Measurements from ENCODE around the gene ANKS1B. TPM values are rescaled to one million over a fixed set of nuclear protein-coding genes. Genes with fewer than 3 reads are reported as not detected.

Gene ANKS1B
- total and polyA plus RNA-seq, 2 of the 4 experiments (the other 2 are of a cell fraction) = 0.17 to 0.18 TPM

DNA sequence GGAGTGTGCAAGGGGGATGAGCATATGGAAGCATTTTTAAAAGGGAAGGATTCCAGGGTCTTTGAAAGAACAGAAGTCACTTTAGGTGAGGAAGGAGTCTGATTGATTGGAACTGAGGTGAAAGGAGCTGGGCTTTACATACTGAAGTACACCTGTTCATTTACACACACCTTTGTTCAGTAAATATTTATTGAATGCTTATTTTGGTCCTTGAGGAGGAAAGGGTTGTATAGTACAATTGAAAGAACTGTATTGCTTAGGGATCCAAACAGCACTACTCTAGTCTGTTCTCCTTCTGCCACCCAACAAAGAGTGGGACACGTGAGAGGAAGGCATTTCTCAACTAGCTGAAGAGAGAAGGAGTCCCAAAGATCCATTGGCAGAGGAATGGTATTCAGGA, 1275.7 kb downstream of the ANKS1B start:
- intact Hi-C loops (cut with micrococcal nuclease) = loop anchor here (5.0 kb wide), 1 partner anchor 377 kb away; no protein-coding TSS in a partner anchor
- H4K8ac ChIP-seq (ENCODE audit: low read depth in 2 of 2, low read length in 2 of 2) = no peak overlapping the region
- H3K4me1 ChIP-seq (ENCODE audit: control insufficient read depth, insufficient read depth, low read length) = no peaks in the 10 kb centered on the region
- no peak overlapping the region for H2BK120ac ChIP-seq (ENCODE audit: low read depth, low read length)
- H3K9me1 ChIP-seq (ENCODE audit: insufficient read depth, low read length) = 0 out of 2 replicates have a peak, but pooled peaks cover 6% of the 10 kb centered on the region
- no peak overlapping the region for H3K4ac ChIP-seq (ENCODE audit: low read depth, low read length)
- in situ Hi-C loops (cut with MboI; ENCODE audit: low sequenced_read_pairs) = no loop called here
- peaks cover 9 to 10% of the 10 kb centered on the region in 2 experiments; a peak in 3 of 4 replicates for H3K79me1 ChIP-seq (ENCODE audit: low read depth in 1 of 2, low read length in 2 of 2)
- no peak overlapping the region for H3K18ac ChIP-seq (ENCODE audit: low read depth, low read length)
- no peak overlapping the region for H2BK15ac ChIP-seq (ENCODE audit: low read depth, low read length)
- H3K9ac ChIP-seq (ENCODE audit: low read depth, low read length) = no peak overlapping the region
- ChIA-PET POLR2A (ENCODE audit: unreplicated experiment) (no interaction called here), CTCF (no interaction called here)
- H3K4me2 ChIP-seq (ENCODE audit: low read depth, low read length) = no peak overlapping the region
- no peaks in the 10 kb centered on the region for H3K9me3 ChIP-seq (ENCODE audit: control insufficient read depth, insufficient read depth, low read length)
- dilution Hi-C loops (cut with HindIII; ENCODE audit: low sequenced_read_pairs, unreplicated experiment) = no loop called here
- DNase-seq = no peak
- H3K4me3 ChIP-seq (ENCODE audit: insufficient read depth, low read depth, low read length) = no peak overlapping the region
- no peak overlapping the region for H4K5ac ChIP-seq (ENCODE audit: low read depth, low read length)
- no peaks in the 10 kb centered on the region for H4K20me1 ChIP-seq (ENCODE audit: insufficient read depth, low read length)
- WGBS, 2 experiments (ENCODE audit: extremely low coverage in 2 of 2, insufficient read length in 1 of 2) = no CpG with 5 or more reads among the region's 1 CpG
- no TSS peak for BruUV-seq (replicated peaks)
- H3K27me3 ChIP-seq (ENCODE audit: control insufficient read depth, insufficient read depth, low read length) = no peaks in the 10 kb centered on the region
- no peak for ATAC-seq (ENCODE audit: low read depth)
- TF ChIP-seq NFE2L2 (IDR thresholded peaks at IDR 0.05; ENCODE audit: low read depth, low read length) (no peak), RCOR1 (IDR thresholded peaks at IDR 0.05; ENCODE audit: insufficient replicate concordance, low read length) (no peak), FOS (IDR thresholded peaks at IDR 0.05; ENCODE audit: low read depth, low read length) (no peak), USF2 (IDR thresholded peaks at IDR 0.05; ENCODE audit: low read depth, low read length) (no peak), POLR2A (IDR thresholded peaks at IDR 0.05; ENCODE audit: low read depth, low read length) (no peak), CHD1 (IDR thresholded peaks at IDR 0.05; ENCODE audit: low read depth, low read length) (no peak)
- TF ChIP-seq, protein P1, sequence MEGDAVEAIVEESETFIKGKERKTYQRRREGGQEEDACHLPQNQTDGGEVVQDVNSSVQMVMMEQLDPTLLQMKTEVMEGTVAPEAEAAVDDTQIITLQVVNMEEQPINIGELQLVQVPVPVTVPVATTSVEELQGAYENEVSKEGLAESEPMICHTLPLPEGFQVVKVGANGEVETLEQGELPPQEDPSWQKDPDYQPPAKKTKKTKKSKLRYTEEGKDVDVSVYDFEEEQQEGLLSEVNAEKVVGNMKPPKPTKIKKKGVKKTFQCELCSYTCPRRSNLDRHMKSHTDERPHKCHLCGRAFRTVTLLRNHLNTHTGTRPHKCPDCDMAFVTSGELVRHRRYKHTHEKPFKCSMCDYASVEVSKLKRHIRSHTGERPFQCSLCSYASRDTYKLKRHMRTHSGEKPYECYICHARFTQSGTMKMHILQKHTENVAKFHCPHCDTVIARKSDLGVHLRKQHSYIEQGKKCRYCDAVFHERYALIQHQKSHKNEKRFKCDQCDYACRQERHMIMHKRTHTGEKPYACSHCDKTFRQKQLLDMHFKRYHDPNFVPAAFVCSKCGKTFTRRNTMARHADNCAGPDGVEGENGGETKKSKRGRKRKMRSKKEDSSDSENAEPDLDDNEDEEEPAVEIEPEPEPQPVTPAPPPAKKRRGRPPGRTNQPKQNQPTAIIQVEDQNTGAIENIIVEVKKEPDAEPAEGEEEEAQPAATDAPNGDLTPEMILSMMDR (conservative IDR thresholded peaks at IDR 0.05; ENCODE audit: low read depth, low read length) = no peak
- H2AK9ac ChIP-seq (replicated peaks; ENCODE audit: low read depth, low read length, poor library complexity) = no peak overlapping the region
- H3K27ac ChIP-seq (ENCODE audit: insufficient read depth, low read length) = no peak overlapping the region
- no peak overlapping the region for H3K14ac ChIP-seq (replicated peaks; ENCODE audit: low read depth, low read length)
- no peak overlapping the region for H2AFZ ChIP-seq (replicated peaks; ENCODE audit: low read length, poor library complexity)
- H2BK5ac ChIP-seq (ENCODE audit: low read depth, low read length, poor library complexity, severe bottlenecking) = no peak overlapping the region
- peaks cover 28% of the 10 kb centered on the region for H3K36me3 ChIP-seq (ENCODE audit: control insufficient read depth, insufficient read depth, low read length)
- no peak overlapping the region for H3K23ac ChIP-seq (ENCODE audit: low read depth, low read length)
- no peak overlapping the region for H2AK5ac ChIP-seq (ENCODE audit: low read depth, low read length)
- H2BK20ac ChIP-seq (ENCODE audit: low read depth, low read length) = no peak overlapping the region
- no peak overlapping the region for H3K56ac ChIP-seq (ENCODE audit: extremely low read depth, insufficient read depth, low read length)
- no peak overlapping the region for H4K91ac ChIP-seq (ENCODE audit: insufficient read depth, low read depth, low read length)

All from IMR-90 (cell line).